PC-3 (cell line): ENCODE data around the gene GPD1. TPM values are rescaled to one million over a fixed set of nuclear protein-coding genes. Genes with fewer than 3 reads are reported as not detected.

ENCODE experiments used
- ATAC-seq: fragments of 200-7000 bp; cut with Tn5 transposase; 2 replicates; pipeline ENCODE4 v1.9.1; 2020; ENCODE audit warnings: mild to moderate bottlenecking, moderate library complexity
- BruUV-seq: library from RNA; stranded (reverse); fragments of 400-500 nt; replicated peaks from 2 replicates; lab custom pipeline; 2021; lab: Mats Ljungman, UMichigan
- CTCF ChIA-PET: fragments of 300-600 bp; sonication (Branson Sonifier 250); formaldehyde crosslinking; loops from one replicate; lab custom pipeline; 2022; ENCODE audit warnings: antibody characterized with exemption; lab: Charles Lee
- POLR2A ChIA-PET: fragments of 300-600 bp; sonication (Branson Sonifier 250); formaldehyde crosslinking; loops from one replicate; lab custom pipeline; 2022; ENCODE audit warnings: antibody characterized with exemption; ENCODE audit not compliant: unreplicated experiment; lab: Charles Lee
- DNase-seq: peaks from one replicate; pipeline ENCODE4 v3.0.0-alpha.2; 2015
- H2AFZ ChIP-seq: fragments of 300-600 bp; sonication (generic); 2 replicates; pipeline ENCODE4 v1.6.0; 2016; ENCODE audit warnings: antibody characterized with exemption, low read length
- H3F3A ChIP-seq: fragments of 300-600 bp; sonication (generic); one replicate; pipeline ENCODE4 v1.6.0; 2017; ENCODE audit warnings: antibody characterized with exemption, low read length, control low read depth, mild to moderate bottlenecking; ENCODE audit not compliant: unreplicated experiment
- H3K27ac ChIP-seq: fragments of 300-600 bp; sonication (generic); 2 replicates; pipeline ENCODE4 v1.5.1; 2016; ENCODE audit warnings: mild to moderate bottlenecking, low read length
- H3K27me3 ChIP-seq: fragments of 300-600 bp; sonication (generic); 2 replicates; pipeline ENCODE4 v1.6.1; 2016; ENCODE audit warnings: low read length, mixed read lengths
- H3K36me3 ChIP-seq: fragments of 300-600 bp; sonication (generic); 2 replicates; pipeline ENCODE4 v1.6.1; 2016; ENCODE audit warnings: low read depth, mixed run types, low read length, mixed read lengths
- H3K4me1 ChIP-seq: fragments of 300-600 bp; sonication (generic); 2 replicates; pipeline ENCODE4 v1.5.1; 2016; ENCODE audit warnings: low read length; ENCODE audit not compliant: insufficient read depth
- H3K4me2 ChIP-seq: fragments of 300-600 bp; sonication (generic); 2 replicates; pipeline ENCODE4 v1.6.0; 2016; ENCODE audit warnings: low read length
- H3K4me3 ChIP-seq: fragments of 300-600 bp; sonication (generic); 2 replicates; pipeline ENCODE4 v1.5.1; 2016; ENCODE audit warnings: mild to moderate bottlenecking, low read length, mixed read lengths
- H3K79me2 ChIP-seq: fragments of 300-600 bp; sonication (generic); 2 replicates; pipeline ENCODE4 v1.6.1; 2017; ENCODE audit warnings: low read length, mixed read lengths
- H3K9ac ChIP-seq: fragments of 300-600 bp; sonication (generic); 2 replicates; pipeline ENCODE4 v1.6.0; 2016; ENCODE audit warnings: mild to moderate bottlenecking, low read length
- H3K9me2 ChIP-seq: fragments of 300-600 bp; sonication (generic); replicated peaks from 2 replicates; pipeline ENCODE4 v1.6.1; 2016; ENCODE audit warnings: mixed run types, low read length, mixed read lengths
- H3K9me3 ChIP-seq: fragments of 300-600 bp; sonication (generic); 2 replicates; pipeline ENCODE4 v1.6.1; 2016; ENCODE audit warnings: low read length, mixed read lengths
- H4K20me1 ChIP-seq: fragments of 300-600 bp; sonication (generic); 2 replicates; pipeline ENCODE4 v1.6.1; 2016; ENCODE audit warnings: low read length, mixed read lengths
- EZH2 ChIP-seq: fragments of 300-600 bp; sonication (generic); IDR thresholded peaks from one replicate; pipeline ENCODE4 v1.6.1; 2017; ENCODE audit warnings: antibody characterized with exemption, mild to moderate bottlenecking, low read length; ENCODE audit not compliant: unreplicated experiment
- EZH2phosphoT487 ChIP-seq: fragments of 300-600 bp; sonication (generic); IDR thresholded peaks from 2 replicates; pipeline ENCODE4 v1.6.1; 2018; ENCODE audit warnings: mild to moderate bottlenecking, antibody characterized with exemption, low read length, borderline replicate concordance
- intact Hi-C: fragments of 100-400 bp; cut with micrococcal nuclease; formaldehyde crosslinking; loops from 2 replicates; pipeline ENCODE4 v1.9.0; 2023
- total RNA-seq: library from RNA; depleted of rRNA; stranded (reverse); fragments of >200 nt; gene quantifications from 2 replicates; pipeline ENCODE4 v1.2.3, GENCODE V29; 2014
- TF ChIP-seq, protein P1 (sequence below): fragments of 300-600 bp; sonication (generic); conservative IDR thresholded peaks from 2 replicates; pipeline ENCODE4 v1.5.1; 2017; ENCODE audit warnings: antibody characterized with exemption, low read depth, mild to moderate bottlenecking, low read length

The GPD1 gene
- total RNA-seq, 1 experiment from 2014 or later = 0.11 TPM

DNA sequence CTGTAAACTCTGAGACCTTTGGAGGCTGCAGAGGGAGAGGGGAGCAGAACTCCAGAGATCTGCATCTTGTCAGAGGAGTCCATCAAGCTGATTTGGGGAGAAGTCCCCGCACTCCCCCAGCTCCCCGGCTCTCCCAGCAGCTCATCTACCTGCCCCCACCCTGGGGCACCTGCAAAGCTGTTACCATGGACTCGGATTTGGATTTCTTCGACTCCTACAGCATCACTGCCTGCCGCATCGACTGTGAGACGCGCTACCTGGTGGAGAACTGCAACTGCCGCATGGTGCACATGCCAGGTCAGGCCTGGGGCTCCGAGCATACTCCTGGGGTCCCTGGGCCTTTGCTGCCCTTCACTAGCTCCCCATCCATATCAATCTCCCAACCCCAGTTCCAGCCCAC lies 25.5 kb upstream of the GPD1 start:
- Histone ChIP-seq H3K4me2 (no peak overlapping the region), H2AFZ (no peak overlapping the region), H3K27ac (no peak overlapping the region), H3K27me3 (no peaks in the 10 kb centered on the region), H3K9ac (no peak overlapping the region), H3K36me3 (no peaks in the 10 kb centered on the region), H3K79me2 (no peaks in the 10 kb centered on the region), H3K9me2 (no peaks in the 10 kb centered on the region), H3K4me3 (no peak overlapping the region), H4K20me1 (no peaks in the 10 kb centered on the region), H3K9me3 (no peaks in the 10 kb centered on the region), H3K4me1 (peaks cover 6% of the 10 kb centered on the region), H3F3A (no peaks in the 10 kb centered on the region)
- ChIA-PET POLR2A (no interaction called here), CTCF (no interaction called here)
- no peak for ATAC-seq
- no peak for TF ChIP-seq EZH2phosphoT487
- TF ChIP-seq EZH2 = no peak
- TF ChIP-seq, protein P1, sequence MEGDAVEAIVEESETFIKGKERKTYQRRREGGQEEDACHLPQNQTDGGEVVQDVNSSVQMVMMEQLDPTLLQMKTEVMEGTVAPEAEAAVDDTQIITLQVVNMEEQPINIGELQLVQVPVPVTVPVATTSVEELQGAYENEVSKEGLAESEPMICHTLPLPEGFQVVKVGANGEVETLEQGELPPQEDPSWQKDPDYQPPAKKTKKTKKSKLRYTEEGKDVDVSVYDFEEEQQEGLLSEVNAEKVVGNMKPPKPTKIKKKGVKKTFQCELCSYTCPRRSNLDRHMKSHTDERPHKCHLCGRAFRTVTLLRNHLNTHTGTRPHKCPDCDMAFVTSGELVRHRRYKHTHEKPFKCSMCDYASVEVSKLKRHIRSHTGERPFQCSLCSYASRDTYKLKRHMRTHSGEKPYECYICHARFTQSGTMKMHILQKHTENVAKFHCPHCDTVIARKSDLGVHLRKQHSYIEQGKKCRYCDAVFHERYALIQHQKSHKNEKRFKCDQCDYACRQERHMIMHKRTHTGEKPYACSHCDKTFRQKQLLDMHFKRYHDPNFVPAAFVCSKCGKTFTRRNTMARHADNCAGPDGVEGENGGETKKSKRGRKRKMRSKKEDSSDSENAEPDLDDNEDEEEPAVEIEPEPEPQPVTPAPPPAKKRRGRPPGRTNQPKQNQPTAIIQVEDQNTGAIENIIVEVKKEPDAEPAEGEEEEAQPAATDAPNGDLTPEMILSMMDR = no peak
- intact Hi-C loops = loop anchor here (5.0 kb wide), 2 partner anchors 34 to 49 kb away; partner anchors contain the start of gene COX14
- DNase-seq = no peak
- no TSS peak for BruUV-seq

DNA sequence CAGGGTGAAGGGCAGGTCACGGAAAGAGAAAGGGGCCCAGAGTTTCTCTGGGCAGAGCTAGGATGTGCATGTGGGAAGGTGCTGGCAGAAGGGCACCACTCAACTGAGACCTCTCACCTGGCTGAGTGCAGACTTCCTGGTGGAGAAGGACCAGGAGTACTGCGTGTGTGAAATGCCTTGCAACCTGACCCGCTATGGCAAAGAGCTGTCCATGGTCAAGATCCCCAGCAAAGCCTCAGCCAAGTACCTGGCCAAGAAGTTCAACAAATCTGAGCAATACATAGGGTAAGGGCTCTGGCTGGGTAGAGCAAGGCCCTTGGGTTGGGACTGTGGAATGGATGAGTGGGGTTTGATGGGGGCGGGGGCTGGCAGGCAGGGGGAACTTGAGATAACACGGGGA lies 24.0 kb upstream of the GPD1 start:
- Histone ChIP-seq H3K36me3 (no peaks in the 10 kb centered on the region), H3F3A (no peaks in the 10 kb centered on the region), H3K27me3 (no peaks in the 10 kb centered on the region), H3K4me2 (no peak overlapping the region), H4K20me1 (no peaks in the 10 kb centered on the region), H3K79me2 (peaks cover 5% of the 10 kb centered on the region; the same call in 1 of the 2 replicates), H3K9me2 (no peaks in the 10 kb centered on the region), H3K9ac (no peak overlapping the region), H2AFZ (no peak overlapping the region), H3K4me1 (peaks cover 6% of the 10 kb centered on the region), H3K9me3 (no peaks in the 10 kb centered on the region), H3K27ac (no peak overlapping the region), H3K4me3 (no peak overlapping the region)
- DNase-seq (no peak), ATAC-seq (no peak)
- ChIA-PET POLR2A (no interaction called here), CTCF (no interaction called here)
- intact Hi-C loops = loop anchor here (5.0 to 10.0 kb wide), 3 partner anchors 33 to 235 kb away; partner anchors contain the start of gene COX14
- BruUV-seq = no TSS peak
- TF ChIP-seq EZH2 (no peak), EZH2phosphoT487 (no peak)
- TF ChIP-seq, protein P1 = no peak

DNA sequence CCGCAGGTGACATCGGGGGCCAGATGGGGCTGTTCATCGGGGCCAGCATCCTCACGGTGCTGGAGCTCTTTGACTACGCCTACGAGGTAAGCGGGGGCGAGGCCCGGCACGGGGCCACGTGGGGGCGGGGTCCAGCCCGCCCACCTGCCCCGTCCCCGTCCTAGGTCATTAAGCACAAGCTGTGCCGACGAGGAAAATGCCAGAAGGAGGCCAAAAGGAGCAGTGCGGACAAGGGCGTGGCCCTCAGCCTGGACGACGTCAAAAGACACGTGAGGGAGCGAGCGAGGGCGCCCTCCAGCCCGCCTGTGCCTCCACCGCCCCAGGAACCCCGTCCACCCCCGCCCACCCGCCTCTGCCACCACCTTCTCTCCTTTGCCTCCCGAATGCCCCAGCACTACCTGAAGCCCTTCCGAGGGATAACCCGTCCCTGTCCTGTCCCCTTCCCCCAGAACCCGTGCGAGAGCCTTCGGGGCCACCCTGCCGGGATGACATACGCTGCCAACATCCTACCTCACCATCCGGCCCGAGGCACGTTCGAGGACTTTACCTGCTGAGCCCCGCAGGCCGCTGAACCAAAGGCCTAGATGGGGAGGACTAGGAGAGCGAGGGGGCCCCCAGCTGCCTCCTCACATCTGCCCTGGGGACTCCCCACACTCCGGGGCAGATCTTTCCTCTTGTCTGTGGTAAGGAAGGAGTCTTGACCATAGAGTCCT lies 22.6 kb upstream of the GPD1 start:
- Histone ChIP-seq H4K20me1 (no peaks in the 10 kb centered on the region), H3K9me2 (no peaks in the 10 kb centered on the region), H3K4me2 (no peak overlapping the region), H3K27me3 (no peaks in the 10 kb centered on the region), H3K9me3 (no peaks in the 10 kb centered on the region), H3K79me2 (peaks cover 14% of the 10 kb centered on the region), H3K27ac (no peak overlapping the region), H3K4me1 (peaks cover 5% of the 10 kb centered on the region), H3K36me3 (no peaks in the 10 kb centered on the region), H2AFZ (no peak overlapping the region), H3K4me3 (no peak overlapping the region), H3K9ac (no peak overlapping the region), H3F3A (peaks cover 4% of the 10 kb centered on the region)
- POLR2A ChIA-PET = no interaction called here
- DNase-seq = no peak
- CTCF ChIA-PET = no interaction called here
- BruUV-seq = no TSS peak
- intact Hi-C loops = loop anchor here (10.0 kb wide), 1 partner anchor 234 kb away; no protein-coding TSS in a partner anchor
- TF ChIP-seq EZH2 (no peak), EZH2phosphoT487 (no peak)
- TF ChIP-seq, protein P1 = no peak
- no peak for ATAC-seq
